NCI-H128 (cell line): Measurements from ENCODE around the gene DMD.

Experiments used
- DNase-seq: peaks from one replicate; lab custom pipeline; 2025; ENCODE audit not compliant: unreplicated experiment; lab: John Stamatoyannopoulos, UW

DMD gene

GRCh38 chrX:31547816-31548215, 1663.5 kb downstream of the DMD start:
- no peak for DNase-seq

- no peak for DNase-seq
Measured at GRCh38 chrX:31547416-31547815, 1663.9 kb downstream of the DMD start.

GRCh38 chrX:31546126-31546525, 1665.2 kb downstream of the DMD start:
- DNase-seq: no peak

GRCh38 chrX:31545726-31546125, 1665.6 kb downstream of the DMD start:
- DNase-seq: no peak

GRCh38 chrX:31545191-31545590, 1666.2 kb downstream of the DMD start:
- DNase-seq: no peak

GRCh38 chrX:31543634-31544033, 1667.7 kb downstream of the DMD start:
- DNase-seq: no peak

GRCh38 chrX:31542566-31542965, 1668.8 kb downstream of the DMD start:
- DNase-seq: no peak

GRCh38 chrX:31540313-31540712, 1671.0 kb downstream of the DMD start:
- no peak for DNase-seq

GRCh38 chrX:31527455-31528126, 1683.8 kb downstream of the DMD start:
- no peak for DNase-seq

- no peak for DNase-seq
Measured at GRCh38 chrX:31523884-31524536, 1687.3 kb downstream of the DMD start.

- DNase-seq: no peak
Measured at GRCh38 chrX:31522760-31523159, 1688.6 kb downstream of the DMD start.

GRCh38 chrX:31521941-31522340, 1689.4 kb downstream of the DMD start:
- no peak for DNase-seq

GRCh38 chrX:31516527-31516926, 1694.8 kb downstream of the DMD start:
- DNase-seq: no peak

GRCh38 chrX:31508338-31508737, 1703.0 kb downstream of the DMD start:
- no peak for DNase-seq

GRCh38 chrX:31506928-31507327, 1704.4 kb downstream of the DMD start:
- no peak for DNase-seq

- no peak for DNase-seq
Measured at GRCh38 chrX:31506360-31506759, 1705.0 kb downstream of the DMD start.

- DNase-seq: no peak
Measured at GRCh38 chrX:31500921-31501320, 1710.4 kb downstream of the DMD start.

GRCh38 chrX:31499109-31499508, 1712.2 kb downstream of the DMD start:
- no peak for DNase-seq

GRCh38 chrX:31497086-31497485, 1714.3 kb downstream of the DMD start:
- no peak for DNase-seq

- DNase-seq: no peak
Measured at GRCh38 chrX:31487951-31488350, 1723.4 kb downstream of the DMD start.

- no peak for DNase-seq
Measured at GRCh38 chrX:31483336-31483735, 1728.0 kb downstream of the DMD start.

GRCh38 chrX:31480696-31481095, 1730.7 kb downstream of the DMD start:
- no peak for DNase-seq

- no peak for DNase-seq
Measured at GRCh38 chrX:31471229-31471628, 1740.1 kb downstream of the DMD start.
